Esophagus squamous epithelium (tissue), 5 donors: ENCODE measurements around the gene PLA2G2C. TPM values are rescaled to one million over a fixed set of nuclear protein-coding genes. Genes with fewer than 3 reads are reported as not detected.

Experiments
- DNase-seq: peaks from one replicate; lab custom pipeline; 2025; lab: John Stamatoyannopoulos, UW
- H3K27ac ChIP-seq, 4 donors: fragments of 200-600 bp; sonication (generic); one replicate each; pipeline ENCODE4 v1.5.1; 2016 to 2019; ENCODE audit warnings: mild to moderate bottlenecking in 1 of 4
- H3K27me3 ChIP-seq, 4 donors: fragments of 200-600 bp; sonication (generic); 1 replicate in 3 of 4; 2 replicates in 1 of 4; pipeline versions ENCODE4 v1.5.1 to v1.6.0; 2017 to 2021; ENCODE audit warnings: antibody characterized with exemption in 1 of 4
- H3K36me3 ChIP-seq, 3 donors: fragments of 200-600 bp; sonication (generic); one replicate each; pipeline ENCODE4 v1.5.1; 2016 to 2019
- H3K4me1 ChIP-seq, 3 donors: fragments of 200-600 bp; sonication (generic); one replicate each; pipeline ENCODE4 v1.5.1; 2017 to 2019
- H3K4me3 ChIP-seq, 4 donors: fragments of 200-600 bp; sonication (generic); 1 replicate in 3 of 4; 2 replicates in 1 of 4; pipeline ENCODE4 v1.5.1; 2016 to 2019; ENCODE audit warnings: mild to moderate bottlenecking in 2 of 4, moderate library complexity in 1 of 4
- H3K9me3 ChIP-seq, 3 donors: fragments of 200-600 bp; sonication (generic); one replicate each; pipeline ENCODE4 v1.5.1; 2016 to 2019
- CTCF ChIP-seq, 6 experiments: fragments of 450-650 bp in 4 of 6; fragments of 200-600 bp in 2 of 6; sonication (generic) in 2 of 6; IDR thresholded peaks; one replicate each; pipeline ENCODE4 v1.5.1; 2016 to 2019; ENCODE audit warnings: antibody characterized with exemption in 6 of 6, mild to moderate bottlenecking in 4 of 6, moderate library complexity in 4 of 6
- POLR2A ChIP-seq, 4 donors: fragments of 450-650 bp; IDR thresholded peaks; one replicate each; pipeline ENCODE4 v1.6.1; 2017; ENCODE audit warnings: antibody characterized with exemption in 4 of 4, mild to moderate bottlenecking in 4 of 4, moderate library complexity in 3 of 4
- WGBS, 2 donors: methylation state at CpG; one replicate each; pipeline ENCODE4 v1.1.5; 2018; 5-methylcytosine and 5-hydroxymethylcytosine counted together
- intact Hi-C: fragments of 100-400 bp; cut with DNase I; formaldehyde crosslinking; loops from one replicate; pipeline ENCODE4 v1.15.0; 2022
- total RNA-seq, 4 donors: library from RNA; depleted of rRNA; stranded (reverse); fragments of >200 nt; gene quantifications; one replicate each; pipeline ENCODE4 v1.1.0, GENCODE V29; 2016
- donor health status: DM: yes; HTN: yes; CAD: no.

Gene PLA2G2C
- total RNA-seq, 4 donors from 2014 or later = 0.04 to 0.19 TPM; not detected in 2

GRCh38 chr1:20115479-20115878, 70.8 kb downstream of the PLA2G2C start:
- no peaks in the 10 kb centered on the region for H3K9me3 ChIP-seq
- H3K27ac ChIP-seq = no peak overlapping the region
- intact Hi-C loops = no loop called here
- peaks cover 0 to 8% (median 2%) of the 10 kb centered on the region in 3 donors for H3K4me1 ChIP-seq
- H3K4me3 ChIP-seq = no peak overlapping the region
- no peak for DNase-seq
- no peak for TF ChIP-seq POLR2A (IDR thresholded peaks at IDR 0.05)
- TF ChIP-seq CTCF (IDR thresholded peaks at IDR 0.05) = no peak
- WGBS, 2 donors = 79 to 80% methylated on average over 4 of the region's 4 CpGs
- peaks cover 0 to 22% (median 0%) of the 10 kb centered on the region in 4 donors for H3K27me3 ChIP-seq
- H3K36me3 ChIP-seq = no peaks in the 10 kb centered on the region

- 37 to 69% methylated on average over 3 to 9 of the region's 15 CpGs for WGBS, 2 donors
- no peak for DNase-seq
- no peak for TF ChIP-seq POLR2A (IDR thresholded peaks at IDR 0.05)
- Histone ChIP-seq H3K9me3 (no peaks in the 10 kb centered on the region), H3K27ac (no peak overlapping the region), H3K36me3 (no peaks in the 10 kb centered on the region), H3K27me3 (peaks cover 0 to 22% (median 0%) of the 10 kb centered on the region in 4 donors), H3K4me3 (no peak overlapping the region), H3K4me1 (peaks cover 0 to 8% (median 2%) of the 10 kb centered on the region in 3 donors)
- intact Hi-C loops = no loop called here
These were observed 72.2 kb downstream of the PLA2G2C start for GRCh38 chr1:20114021-20114648.

Other genes with a start within 250 kb of the PLA2G2C start
- 100 to 1,000 TPM in 1 of 4 donors, 10 to 100 TPM in 3; 17.8 to 150 (median 29.7) TPM for gene PLA2G2A, start 206.9 kb downstream of the PLA2G2C start, total RNA-seq
- 1 to 10 TPM in 2 of 4 donors, under 1 TPM in 1, not detected in 1; 0.97 to 6.7 (median 2.3) TPM for gene PLA2G5, start 116.3 kb downstream of the PLA2G2C start, total RNA-seq
- under 1 TPM in 1 of 4 donors, not detected in 3; 0.19 TPM for gene PLA2G2D, start 67.0 kb downstream of the PLA2G2C start, total RNA-seq
- gene PLA2G2F, start 47.2 kb downstream of the PLA2G2C start, total RNA-seq = under 1 TPM in 1 of 4 donors, not detected in 3; 0.48 TPM
- gene UBXN10, start 422 bp downstream of the PLA2G2C start, total RNA-seq = 1 to 10 TPM in 2 of 4 donors, under 1 TPM in 2; 0.11 to 5.5 (median 0.81) TPM
- not detected for gene VWA5B1, start 104.4 kb upstream of the PLA2G2C start, total RNA-seq